GM12874 (cell line): ENCODE measurements around the gene RAB24.

ENCODE experiments used
- CTCF ChIP-seq: IDR thresholded peaks from 2 replicates; pipeline ENCODE4 v1.5.1; 2011; ENCODE audit warnings: low read depth, mild to moderate bottlenecking, control low read depth, low read length, moderate library complexity; ENCODE audit not compliant: insufficient read depth

RAB24 gene

GRCh38 chr5:177319913-177320588, 16.5 kb upstream of the RAB24 start:
- TF ChIP-seq CTCF = no peak

GRCh38 chr5:177317959-177318377, 14.4 kb upstream of the RAB24 start:
- TF ChIP-seq CTCF = peak; percentile 81

GRCh38 chr5:177316005-177316404, 12.5 kb upstream of the RAB24 start:
- no peak for TF ChIP-seq CTCF

GRCh38 chr5:177315411-177315810, 11.9 kb upstream of the RAB24 start:
- TF ChIP-seq CTCF = no peak

- TF ChIP-seq CTCF = no peak
These were observed 11.1 kb upstream of the RAB24 start for GRCh38 chr5:177314376-177315342.

- TF ChIP-seq CTCF = no peak
These were observed 10.2 kb upstream of the RAB24 start for GRCh38 chr5:177313561-177314259.

GRCh38 chr5:177312649-177313181, 9.2 kb upstream of the RAB24 start:
- 0 out of 2 replicates have a peak, but pooled peaks have one; percentile 27 for TF ChIP-seq CTCF
